Stomach (tissue), 9 donors: ENCODE results near the gene YKT6. TPM values are rescaled to one million over a fixed set of nuclear protein-coding genes. Genes with fewer than 3 reads are reported as not detected.

ENCODE experiments used
- DNase-seq, 2 donors: peaks; one replicate each; pipeline versions ENCODE4 v3.0.0 to v3.0.0-alpha.2; 2013 to 2019
- H3K27ac ChIP-seq, 5 donors: fragments of 200-600 bp in 4 of 5; sonication (generic) in 4 of 5; one replicate each; pipeline ENCODE4 v1.5.1; 2013 to 2019; ENCODE audit warnings: mild to moderate bottlenecking in 1 of 5, moderate library complexity in 1 of 5
- H3K27me3 ChIP-seq, 3 donors: fragments of 200-600 bp; sonication (generic); one replicate each; pipeline ENCODE4 v1.5.1; 2017 to 2019; ENCODE audit warnings: mixed run types in 1 of 3
- H3K36me3 ChIP-seq, 4 donors: fragments of 200-600 bp; sonication (generic); 1 replicate in 3 of 4; 2 replicates in 1 of 4; pipeline ENCODE4 v1.5.1; 2016 to 2019
- H3K4me1 ChIP-seq, 4 donors: fragments of 200-600 bp; sonication (generic); one replicate each; pipeline ENCODE4 v1.5.1; 2016 to 2019
- H3K4me3 ChIP-seq, 4 donors: fragments of 200-600 bp; sonication (generic) in 3 of 4; one replicate each; pipeline ENCODE4 v1.5.1; 2016 to 2019; ENCODE audit warnings: mild to moderate bottlenecking in 1 of 4
- H3K9me3 ChIP-seq, 4 donors: fragments of 200-600 bp; sonication (generic); one replicate each; pipeline ENCODE4 v1.5.1; 2016 to 2019
- CTCF ChIP-seq, 7 experiments: fragments of 450-650 bp in 4 of 7; fragments of 200-600 bp in 3 of 7; sonication (generic) in 3 of 7; IDR thresholded peaks; one replicate each; pipeline ENCODE4 v1.5.1; 2016 to 2019; ENCODE audit warnings: antibody characterized with exemption in 7 of 7, control low read depth in 2 of 7, mild to moderate bottlenecking in 1 of 7
- EP300 ChIP-seq: sonication (generic); formaldehyde crosslinking; IDR thresholded peaks from one replicate; pipeline ENCODE4 v1.6.1; 2017; ENCODE audit warnings: antibody characterized with exemption
- POLR2A ChIP-seq, 4 donors: fragments of 450-650 bp; IDR thresholded peaks; one replicate each; pipeline ENCODE4 v1.6.1; 2016; ENCODE audit warnings: antibody characterized with exemption in 4 of 4, control low read depth in 2 of 4, mild to moderate bottlenecking in 1 of 4, moderate library complexity in 1 of 4
- POLR2AphosphoS5 ChIP-seq, 3 donors: sonication (generic); formaldehyde crosslinking; IDR thresholded peaks; one replicate each; pipeline ENCODE4 v1.6.1; 2016; ENCODE audit warnings: antibody characterized with exemption in 3 of 3
- WGBS, 5 donors: extraction: QIAGEN DNeasy Blood & Tissue Kit in 3 of 5; methylation state at CpG; one replicate each; pipeline versions ENCODE4 v1.1.5 to v1.1.7; 2013 to 2018; 5-methylcytosine and 5-hydroxymethylcytosine counted together
- intact Hi-C: fragments of 100-400 bp; cut with DNase I; formaldehyde crosslinking; loops from one replicate; pipeline ENCODE4 v1.15.1; 2023; ENCODE audit warnings: low total_unique reads
- polyA plus RNA-seq, 3 donors: library from polyadenylated mRNA; stranded (reverse); fragments of 200-250 nt; gene quantifications; one replicate each; pipeline ENCODE4 v1.2.3, GENCODE V29; 2013
- total RNA-seq, 5 donors: library from RNA; depleted of rRNA; stranded (reverse); fragments of >200 nt; gene quantifications; one replicate each; pipeline versions ENCODE4 v1.1.0 to v1.2.3, GENCODE V29; 2014 to 2016
- donor health status: healthy with polysubstance abuse.
- donor health status: Bipolar disorder and iron deficiency.
- donor health status: healthy.

Gene YKT6
- total and polyA plus RNA-seq, 8 donors: 35.3 to 86.9 (median 52.2) TPM

- TF ChIP-seq POLR2A (IDR thresholded peaks at IDR 0.05) (no peak), POLR2AphosphoS5 (IDR thresholded peaks at IDR 0.05) (no peak), EP300 (no peak), CTCF (IDR thresholded peaks at IDR 0.05) (no peak)
- Histone ChIP-seq H3K9me3 (no peaks in the 10 kb centered on the region), H3K4me3 (no peak overlapping the region), H3K27me3 (no peaks in the 10 kb centered on the region), H3K4me1 (no peaks in the 10 kb centered on the region), H3K27ac (no peak overlapping the region), H3K36me3 (peaks cover 59 to 77% (median 71%) of the 10 kb centered on the region in 4 donors)
- intact Hi-C loops: no loop called here
- WGBS, 5 donors: 84 to 95% (median 92%) methylated on average over 6 of the region's 6 CpGs
- DNase-seq: no peak
Measured at GRCh38 chr7:44212018-44212417, 11.2 kb downstream of the YKT6 start.

GRCh38 chr7:44212581-44213184 is 11.9 kb downstream of the YKT6 start:
- Histone ChIP-seq H3K36me3 (peaks cover 52 to 71% (median 65%) of the 10 kb centered on the region in 4 donors), H3K27me3 (no peaks in the 10 kb centered on the region), H3K4me1 (no peaks in the 10 kb centered on the region), H3K27ac (no peak overlapping the region), H3K9me3 (no peaks in the 10 kb centered on the region), H3K4me3 (no peak overlapping the region)
- WGBS, 5 donors: 76 to 85% (median 78%) methylated on average over 7 of the region's 7 CpGs
- DNase-seq: no peak
- intact Hi-C loops: no loop called here
- no peak for TF ChIP-seq EP300

GRCh38 chr7:44213206-44213876 is 12.6 kb downstream of the YKT6 start:
- H3K9me3 ChIP-seq: no peaks in the 10 kb centered on the region
- H3K27me3 ChIP-seq: no peaks in the 10 kb centered on the region
- TF ChIP-seq POLR2AphosphoS5 (IDR thresholded peaks at IDR 0.05): no peak
- TF ChIP-seq POLR2A (IDR thresholded peaks at IDR 0.05): no peak
- TF ChIP-seq EP300: no peak
- no peak for TF ChIP-seq CTCF (IDR thresholded peaks at IDR 0.05)
- peaks cover 45 to 64% (median 58%) of the 10 kb centered on the region in 4 donors for H3K36me3 ChIP-seq
- WGBS, 5 donors: 85 to 100% (median 88%) methylated on average over 3 of the region's 3 CpGs; no CpG with 5 or more reads in 1 of the 5 donors
- no peak overlapping the region for H3K4me3 ChIP-seq
- no peaks in the 10 kb centered on the region for H3K4me1 ChIP-seq
- H3K27ac ChIP-seq: no peak overlapping the region
- no peak for DNase-seq
- intact Hi-C loops: no loop called here

- Histone ChIP-seq H3K9me3 (peaks cover 0 to 4% (median 2%) of the 10 kb centered on the region in 4 donors), H3K4me3 (no peak overlapping the region), H3K4me1 (no peaks in the 10 kb centered on the region), H3K27ac (no peak overlapping the region), H3K27me3 (no peaks in the 10 kb centered on the region), H3K36me3 (peaks cover 40 to 58% (median 52%) of the 10 kb centered on the region in 4 donors)
- intact Hi-C loops: no loop called here
- no peak for TF ChIP-seq EP300
- 73 to 88% (median 78%) methylated on average over 6 to 9 of the region's 9 CpGs for WGBS, 5 donors
- no peak for DNase-seq
Measured at GRCh38 chr7:44213877-44214388, 13.2 kb downstream of the YKT6 start.

GRCh38 chr7:44215531-44215930 is 14.8 kb downstream of the YKT6 start:
- Histone ChIP-seq H3K36me3 (peaks cover 27 to 42% (median 36%) of the 10 kb centered on the region in 4 donors), H3K27me3 (no peaks in the 10 kb centered on the region), H3K27ac (no peak overlapping the region), H3K4me3 (no peak overlapping the region), H3K9me3 (peaks cover 0 to 6% (median 2%) of the 10 kb centered on the region in 4 donors), H3K4me1 (no peaks in the 10 kb centered on the region)
- DNase-seq: no peak
- 70 to 88% (median 81%) methylated on average over 3 to 7 of the region's 7 CpGs for WGBS, 5 donors
- intact Hi-C loops: no loop called here
- no peak for TF ChIP-seq POLR2A (IDR thresholded peaks at IDR 0.05)
- TF ChIP-seq POLR2AphosphoS5 (IDR thresholded peaks at IDR 0.05): no peak
- TF ChIP-seq CTCF (IDR thresholded peaks at IDR 0.05): no peak
- no peak for TF ChIP-seq EP300
